SK-N-SH (cell line): Measurements from ENCODE around the gene IGSF9B.

Experiments
- CHD2 ChIP-seq: fragments of 150-350 bp; IDR thresholded peaks from 2 replicates; pipeline ENCODE4 v1.6.1; 2018; ENCODE audit warnings: low read length; ENCODE audit not compliant: partially characterized antibody
- CTCF ChIP-seq: fragments of 200-600 bp; sonication (generic); IDR thresholded peaks from 2 replicates; pipeline ENCODE4 v1.6.1; 2017; ENCODE audit warnings: antibody characterized with exemption, mild to moderate bottlenecking, moderate library complexity
- MXI1 ChIP-seq: IDR thresholded peaks from 2 replicates; pipeline ENCODE4 v1.6.1; 2012; ENCODE audit warnings: mild to moderate bottlenecking, low read depth, low read length, improper control_type of control experiment
- RAD21 ChIP-seq: IDR thresholded peaks from 2 replicates; pipeline ENCODE4 v1.6.1; 2012; ENCODE audit warnings: mild to moderate bottlenecking, low read length
- TEAD4 ChIP-seq: IDR thresholded peaks from 2 replicates; pipeline ENCODE4 v1.4.0; 2012; ENCODE audit warnings: mild to moderate bottlenecking, borderline replicate concordance; ENCODE audit not compliant: insufficient read depth
- USF2 ChIP-seq: fragments of 150-350 bp; IDR thresholded peaks from 2 replicates; pipeline ENCODE4 v1.6.1; 2017; ENCODE audit warnings: antibody characterized with exemption, low read length, low read depth, borderline replicate concordance
- ZBTB33 ChIP-seq: IDR thresholded peaks from 2 replicates; pipeline ENCODE4 v1.4.0; 2012; ENCODE audit warnings: low read depth, borderline replicate concordance

GRCh38 chr11:133997554-133997953 is 40.8 kb upstream of the IGSF9B start:
- no peak for TF ChIP-seq CTCF
- no peak for TF ChIP-seq TEAD4
- TF ChIP-seq USF2: no peak
- TF ChIP-seq RAD21: no peak
- no peak for TF ChIP-seq CHD2
- TF ChIP-seq ZBTB33: no peak
- no peak for TF ChIP-seq MXI1
